ENCODE measurements around the gene BIRC2.
"Not testable (repeated sequence)": the region's sequence is repeated elsewhere in the genome, so short reads cannot be mapped to it uniquely, and the experiment has no call there.

BIRC2 gene

GRCh38 chr11:102359372-102359771, 12.4 kb downstream of the BIRC2 start:
- Histone ChIP-seq H3K9ac (ENCODE audit: low read length) (no peak overlapping the region), H3K27me3 (ENCODE audit: control insufficient read depth, insufficient read depth, low read length) (no peaks in the 10 kb centered on the region), H3K9me3 (ENCODE audit: control insufficient read depth, low read length) (no peaks in the 10 kb centered on the region), H3K36me3 (ENCODE audit: control insufficient read depth, insufficient read depth, low read length) (peaks cover 7% of the 10 kb centered on the region), H3K4me3 (ENCODE audit: low read length) (no peak overlapping the region), H3K4me1 (ENCODE audit: control insufficient read depth, insufficient read depth, low read length) (no peaks in the 10 kb centered on the region)

GRCh38 chr11:102360681-102361080, 13.7 kb downstream of the BIRC2 start:
- Histone ChIP-seq H3K4me3 (ENCODE audit: low read length) (no peak overlapping the region), H3K27me3 (ENCODE audit: control insufficient read depth, insufficient read depth, low read length) (no peaks in the 10 kb centered on the region), H3K9ac (ENCODE audit: low read length) (no peak overlapping the region), H3K9me3 (ENCODE audit: control insufficient read depth, low read length) (no peaks in the 10 kb centered on the region), H3K36me3 (ENCODE audit: control insufficient read depth, insufficient read depth, low read length) (peaks cover 7% of the 10 kb centered on the region), H3K4me1 (ENCODE audit: control insufficient read depth, insufficient read depth, low read length) (no peaks in the 10 kb centered on the region)

- no peaks in the 10 kb centered on the region for H3K4me1 ChIP-seq (ENCODE audit: control insufficient read depth, insufficient read depth, low read length)
- no peaks in the 10 kb centered on the region for H3K27me3 ChIP-seq (ENCODE audit: control insufficient read depth, insufficient read depth, low read length)
- no peaks in the 10 kb centered on the region for H3K9me3 ChIP-seq (ENCODE audit: control insufficient read depth, low read length)
- no peak overlapping the region for H3K9ac ChIP-seq (ENCODE audit: low read length)
- no peak overlapping the region for H3K4me3 ChIP-seq (ENCODE audit: low read length)
- H3K36me3 ChIP-seq (ENCODE audit: control insufficient read depth, insufficient read depth, low read length) = peaks cover 7% of the 10 kb centered on the region
Measured at GRCh38 chr11:102361086-102362031, 14.3 kb downstream of the BIRC2 start.

GRCh38 chr11:102364991-102365390, 18.0 kb downstream of the BIRC2 start:
- H3K9ac ChIP-seq (ENCODE audit: low read length) = no peak overlapping the region
- H3K27me3 ChIP-seq (ENCODE audit: control insufficient read depth, insufficient read depth, low read length) = no peaks in the 10 kb centered on the region
- peaks cover 6% of the 10 kb centered on the region for H3K4me1 ChIP-seq (ENCODE audit: control insufficient read depth, insufficient read depth, low read length)
- H3K36me3 ChIP-seq (ENCODE audit: control insufficient read depth, insufficient read depth, low read length) = peaks cover 7% of the 10 kb centered on the region
- no peak overlapping the region for H3K4me3 ChIP-seq (ENCODE audit: low read length)
- no peaks in the 10 kb centered on the region for H3K9me3 ChIP-seq (ENCODE audit: control insufficient read depth, low read length)

GRCh38 chr11:102367364-102367763, 20.4 kb downstream of the BIRC2 start:
- H3K9ac ChIP-seq (ENCODE audit: low read length) = no peak overlapping the region
- no peak overlapping the region for H3K4me3 ChIP-seq (ENCODE audit: low read length)
- H3K27me3 ChIP-seq (ENCODE audit: control insufficient read depth, insufficient read depth, low read length) = no peaks in the 10 kb centered on the region
- H3K4me1 ChIP-seq (ENCODE audit: control insufficient read depth, insufficient read depth, low read length) = peaks cover 6% of the 10 kb centered on the region
- no peaks in the 10 kb centered on the region for H3K36me3 ChIP-seq (ENCODE audit: control insufficient read depth, insufficient read depth, low read length)
- H3K9me3 ChIP-seq (ENCODE audit: control insufficient read depth, low read length) = no peaks in the 10 kb centered on the region

GRCh38 chr11:102368472-102368871, 21.5 kb downstream of the BIRC2 start:
- H3K27me3 ChIP-seq (ENCODE audit: control insufficient read depth, insufficient read depth, low read length) = no peaks in the 10 kb centered on the region
- H3K4me3 ChIP-seq (ENCODE audit: low read length) = no peak overlapping the region
- peaks cover 6% of the 10 kb centered on the region for H3K4me1 ChIP-seq (ENCODE audit: control insufficient read depth, insufficient read depth, low read length)
- no peak overlapping the region for H3K9ac ChIP-seq (ENCODE audit: low read length)
- H3K9me3 ChIP-seq (ENCODE audit: control insufficient read depth, low read length) = no peaks in the 10 kb centered on the region
- H3K36me3 ChIP-seq (ENCODE audit: control insufficient read depth, insufficient read depth, low read length) = no peaks in the 10 kb centered on the region

GRCh38 chr11:102374633-102375424, 27.8 kb downstream of the BIRC2 start:
- H3K9me3 ChIP-seq (ENCODE audit: control insufficient read depth, low read length); H3K27me3 ChIP-seq (ENCODE audit: control insufficient read depth, insufficient read depth, low read length); H3K9ac ChIP-seq (ENCODE audit: low read length); H3K4me1 ChIP-seq (ENCODE audit: control insufficient read depth, insufficient read depth, low read length); H3K36me3 ChIP-seq (ENCODE audit: control insufficient read depth, insufficient read depth, low read length); H3K4me3 ChIP-seq (ENCODE audit: low read length): not testable (repeated sequence)

- no peak overlapping the region for H3K4me3 ChIP-seq (ENCODE audit: low read length)
- no peaks in the 10 kb centered on the region for H3K36me3 ChIP-seq (ENCODE audit: control insufficient read depth, insufficient read depth, low read length)
- H3K9ac ChIP-seq (ENCODE audit: low read length) = no peak overlapping the region
- peaks cover 9% of the 10 kb centered on the region for H3K4me1 ChIP-seq (ENCODE audit: control insufficient read depth, insufficient read depth, low read length)
- H3K9me3 ChIP-seq (ENCODE audit: control insufficient read depth, low read length) = no peaks in the 10 kb centered on the region
- H3K27me3 ChIP-seq (ENCODE audit: control insufficient read depth, insufficient read depth, low read length) = no peaks in the 10 kb centered on the region
Measured at GRCh38 chr11:102375720-102376399, 28.8 kb downstream of the BIRC2 start.

GRCh38 chr11:102377891-102378290, 30.9 kb downstream of the BIRC2 start:
- H3K36me3 ChIP-seq (ENCODE audit: control insufficient read depth, insufficient read depth, low read length) = no peaks in the 10 kb centered on the region

GRCh38 chr11:102378818-102379217, 31.8 kb downstream of the BIRC2 start:
- no peaks in the 10 kb centered on the region for H3K9me3 ChIP-seq (ENCODE audit: control insufficient read depth, low read length)
- H3K36me3 ChIP-seq (ENCODE audit: control insufficient read depth, insufficient read depth, low read length) = no peaks in the 10 kb centered on the region
- no peaks in the 10 kb centered on the region for H3K27me3 ChIP-seq (ENCODE audit: control insufficient read depth, insufficient read depth, low read length)
- no peak overlapping the region for H3K4me3 ChIP-seq (ENCODE audit: low read length)
- no peak overlapping the region for H3K9ac ChIP-seq (ENCODE audit: low read length)
- H3K4me1 ChIP-seq (ENCODE audit: control insufficient read depth, insufficient read depth, low read length) = peaks cover 9% of the 10 kb centered on the region

More at GRCh38 chr11:102377891-102378290, 30.9 kb downstream of the BIRC2 start:
- Histone ChIP-seq H3K4me1 (ENCODE audit: control insufficient read depth, insufficient read depth, low read length) (peaks cover 9% of the 10 kb centered on the region), H3K9ac (ENCODE audit: low read length) (no peak overlapping the region), H3K27me3 (ENCODE audit: control insufficient read depth, insufficient read depth, low read length) (no peaks in the 10 kb centered on the region), H3K9me3 (ENCODE audit: control insufficient read depth, low read length) (no peaks in the 10 kb centered on the region), H3K4me3 (ENCODE audit: low read length) (no peak overlapping the region)

- Histone ChIP-seq H3K4me3 (ENCODE audit: low read length) (no peak overlapping the region), H3K9me3 (ENCODE audit: control insufficient read depth, low read length) (no peaks in the 10 kb centered on the region), H3K4me1 (ENCODE audit: control insufficient read depth, insufficient read depth, low read length) (no peaks in the 10 kb centered on the region), H3K36me3 (ENCODE audit: control insufficient read depth, insufficient read depth, low read length) (no peaks in the 10 kb centered on the region), H3K9ac (ENCODE audit: low read length) (no peak overlapping the region), H3K27me3 (ENCODE audit: control insufficient read depth, insufficient read depth, low read length) (no peaks in the 10 kb centered on the region)
Measured at GRCh38 chr11:102382384-102382783, 35.4 kb downstream of the BIRC2 start.

GRCh38 chr11:102383839-102384238, 36.8 kb downstream of the BIRC2 start:
- no peak overlapping the region for H3K4me3 ChIP-seq (ENCODE audit: low read length)
- no peak overlapping the region for H3K9ac ChIP-seq (ENCODE audit: low read length)
- no peaks in the 10 kb centered on the region for H3K36me3 ChIP-seq (ENCODE audit: control insufficient read depth, insufficient read depth, low read length)
- H3K27me3 ChIP-seq (ENCODE audit: control insufficient read depth, insufficient read depth, low read length) = no peaks in the 10 kb centered on the region
- no peaks in the 10 kb centered on the region for H3K4me1 ChIP-seq (ENCODE audit: control insufficient read depth, insufficient read depth, low read length)
- no peaks in the 10 kb centered on the region for H3K9me3 ChIP-seq (ENCODE audit: control insufficient read depth, low read length)

Measured in mucosa of stomach (tissue), 1 donor.